Smooth muscle cell (in vitro differentiated cells): ENCODE results near the gene ACOT11. TPM values are rescaled to one million over a fixed set of nuclear protein-coding genes. Genes with fewer than 3 reads are reported as not detected.
"Not testable (repeated sequence)": the region's sequence is repeated elsewhere in the genome, so short reads cannot be mapped to it uniquely, and the experiment has no call there.

Source experiments
- DNase-seq: peaks from one replicate; lab custom pipeline; 2025; ENCODE audit not compliant: unreplicated experiment; lab: John Stamatoyannopoulos, UW
- H2AFZ ChIP-seq: fragments of 200-600 bp; sonication (generic); 2 replicates; pipeline ENCODE4 v1.6.0; 2016; ENCODE audit warnings: antibody characterized with exemption, low read depth, mild to moderate bottlenecking
- H3F3A ChIP-seq: fragments of 200-600 bp; sonication (generic); 2 replicates; pipeline ENCODE4 v1.6.0; 2017; ENCODE audit warnings: antibody characterized with exemption, low read depth
- H3K27ac ChIP-seq: fragments of 200-600 bp; sonication (generic); 2 replicates; pipeline ENCODE4 v1.5.1; 2016; ENCODE audit warnings: low read depth, mild to moderate bottlenecking
- H3K27me3 ChIP-seq: fragments of 200-600 bp; sonication (generic); 2 replicates; pipeline ENCODE4 v1.6.1; 2016; ENCODE audit warnings: low read depth, mild to moderate bottlenecking
- H3K36me3 ChIP-seq: fragments of 200-600 bp; sonication (generic); 2 replicates; pipeline ENCODE4 v1.5.1; 2016; ENCODE audit warnings: low read depth
- H3K4me1 ChIP-seq: fragments of 200-600 bp; sonication (generic); 2 replicates; pipeline ENCODE4 v1.5.1; 2016; ENCODE audit warnings: low read depth
- H3K4me2 ChIP-seq: fragments of 200-600 bp; sonication (generic); 2 replicates; pipeline ENCODE4 v1.6.0; 2016; ENCODE audit warnings: mild to moderate bottlenecking
- H3K4me3 ChIP-seq: fragments of 200-600 bp; sonication (generic); 2 replicates; pipeline ENCODE4 v1.5.1; 2016; ENCODE audit warnings: mild to moderate bottlenecking
- H3K79me2 ChIP-seq: fragments of 200-600 bp; sonication (generic); 2 replicates; pipeline ENCODE4 v1.6.0; 2016; ENCODE audit warnings: low read depth, mild to moderate bottlenecking
- H3K9ac ChIP-seq: fragments of 200-600 bp; sonication (generic); 2 replicates; pipeline ENCODE4 v1.6.0; 2016; ENCODE audit warnings: low read depth
- H3K9me3 ChIP-seq: fragments of 200-600 bp; sonication (generic); replicated peaks from 2 replicates; pipeline ENCODE4 v1.5.1; 2016; ENCODE audit warnings: low read depth
- H4K20me1 ChIP-seq: fragments of 200-600 bp; sonication (generic); 2 replicates; pipeline ENCODE4 v1.6.0; 2016; ENCODE audit warnings: low read depth
- CTCF ChIP-seq: fragments of 200-600 bp; sonication (generic); IDR thresholded peaks from 2 replicates; pipeline ENCODE4 v1.5.1; 2017; ENCODE audit warnings: borderline replicate concordance, mild to moderate bottlenecking, antibody characterized with exemption; ENCODE audit not compliant: insufficient read depth, poor library complexity, severe bottlenecking
- WGBS: methylation state at CpG from one replicate; pipeline ENCODE4 v1.1.7; 2016; ENCODE audit warnings: low lambda C conversion rate; 5-methylcytosine and 5-hydroxymethylcytosine counted together
- polyA plus RNA-seq: library from polyadenylated mRNA; unstranded; fragments of >200 nt; fragmentation: Nextera tagmentation; extraction: Ambion mirVana; gene quantifications from 2 replicates; pipeline ENCODE4 v1.2.1, GENCODE V29; 2016
- total RNA-seq: library from RNA; depleted of rRNA; stranded (reverse); fragments of >200 nt; gene quantifications from 2 replicates; pipeline ENCODE4 v1.2.3, GENCODE V29; 2014

Gene ACOT11
- total and polyA plus RNA-seq, 2 experiments from 2014 or later = 1.6 to 4.8 TPM

GRCh38 chr1:54506594-54506993 lies 41.4 kb upstream of the ACOT11 start:
- H3K4me3 ChIP-seq = no peak overlapping the region
- no peaks in the 10 kb centered on the region for H3K4me1 ChIP-seq
- H3K9ac ChIP-seq = no peak overlapping the region
- no peak overlapping the region for H3K27ac ChIP-seq
- 64% methylated on average over 6 of the region's 6 CpGs for WGBS
- H3K79me2 ChIP-seq = no peaks in the 10 kb centered on the region
- no peaks in the 10 kb centered on the region for H3K27me3 ChIP-seq
- H3F3A ChIP-seq = no peaks in the 10 kb centered on the region
- H3K36me3 ChIP-seq = no peaks in the 10 kb centered on the region
- H3K9me3 ChIP-seq = no peaks in the 10 kb centered on the region
- no peak overlapping the region for H2AFZ ChIP-seq
- no peak for DNase-seq
- TF ChIP-seq CTCF = no peak
- no peaks in the 10 kb centered on the region for H4K20me1 ChIP-seq
- H3K4me2 ChIP-seq = no peak overlapping the region

GRCh38 chr1:54507033-54507870 lies 40.8 kb upstream of the ACOT11 start:
- TF ChIP-seq CTCF = no peak
- no peak overlapping the region for H2AFZ ChIP-seq
- no peaks in the 10 kb centered on the region for H4K20me1 ChIP-seq
- H3K36me3 ChIP-seq = no peaks in the 10 kb centered on the region
- no peak for DNase-seq
- no peak overlapping the region for H3K4me3 ChIP-seq
- H3K79me2 ChIP-seq = no peaks in the 10 kb centered on the region
- H3K4me1 ChIP-seq = no peaks in the 10 kb centered on the region
- no peak overlapping the region for H3K27ac ChIP-seq
- no peaks in the 10 kb centered on the region for H3K27me3 ChIP-seq
- 90% methylated on average over 17 of the region's 17 CpGs for WGBS
- H3F3A ChIP-seq = no peaks in the 10 kb centered on the region
- no peak overlapping the region for H3K4me2 ChIP-seq
- no peaks in the 10 kb centered on the region for H3K9me3 ChIP-seq
- H3K9ac ChIP-seq = no peak overlapping the region

- no peaks in the 10 kb centered on the region for H3K4me1 ChIP-seq
- no peak overlapping the region for H2AFZ ChIP-seq
- DNase-seq = no peak
- no peaks in the 10 kb centered on the region for H3K36me3 ChIP-seq
- no peaks in the 10 kb centered on the region for H3F3A ChIP-seq
- no peak overlapping the region for H3K27ac ChIP-seq
- H3K79me2 ChIP-seq = no peaks in the 10 kb centered on the region
- 92% methylated on average over 3 of the region's 3 CpGs for WGBS
- H3K4me3 ChIP-seq = no peak overlapping the region
- H3K9me3 ChIP-seq = no peaks in the 10 kb centered on the region
- H3K9ac ChIP-seq = no peak overlapping the region
- H4K20me1 ChIP-seq = no peaks in the 10 kb centered on the region
- H3K27me3 ChIP-seq = no peaks in the 10 kb centered on the region
- no peak for TF ChIP-seq CTCF
- no peak overlapping the region for H3K4me2 ChIP-seq
Observed at GRCh38 chr1:54510715-54511270, 37.2 kb upstream of the ACOT11 start.

GRCh38 chr1:54513921-54514580 lies 34.0 kb upstream of the ACOT11 start:
- H2AFZ ChIP-seq, H3K36me3 ChIP-seq: not testable (repeated sequence)
- 94% methylated on average over 24 of the region's 24 CpGs for WGBS

More at GRCh38 chr1:54513921-54514580, 34.0 kb upstream of the ACOT11 start:
- H3K27me3 ChIP-seq, H3K9ac ChIP-seq, H3K4me1 ChIP-seq, DNase-seq, H4K20me1 ChIP-seq, H3K4me2 ChIP-seq, H3K4me3 ChIP-seq, H3K9me3 ChIP-seq, H3K79me2 ChIP-seq, H3F3A ChIP-seq, H3K27ac ChIP-seq: not testable (repeated sequence)
